GM18867 (cell line): ENCODE data around the gene WDR77.
A peak's percentile ranks its signal among the peaks of the same experiment; 100 is the strongest.

Experiments
- ATAC-seq: cut with Tn5 transposase; IDR thresholded peaks from one replicate; pipeline ENCODE4 v1.9.1; 2021; ENCODE audit warnings: mild to moderate bottlenecking, moderate library complexity; ENCODE audit not compliant: unreplicated experiment

Gene WDR77

DNA sequence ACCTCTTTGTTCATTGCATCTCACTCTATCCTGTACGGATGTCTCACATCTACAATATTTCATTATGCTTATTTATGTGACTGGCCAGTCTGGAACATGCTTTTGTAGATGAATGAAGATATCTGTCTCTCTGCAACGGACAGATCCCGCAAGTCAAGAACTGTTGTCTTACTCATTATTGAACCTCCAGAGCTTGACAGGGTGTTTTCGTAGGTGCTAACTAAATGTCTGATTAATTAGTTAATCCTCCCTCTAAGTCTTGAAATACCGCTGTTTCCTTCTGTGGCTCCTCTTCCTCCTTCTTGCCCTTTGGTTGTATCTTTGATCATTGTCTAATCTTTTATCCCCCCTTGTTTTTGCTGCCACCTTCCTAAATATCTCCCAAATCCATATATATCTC lies 21.5 kb upstream of the WDR77 start:
- ATAC-seq = no peak

DNA sequence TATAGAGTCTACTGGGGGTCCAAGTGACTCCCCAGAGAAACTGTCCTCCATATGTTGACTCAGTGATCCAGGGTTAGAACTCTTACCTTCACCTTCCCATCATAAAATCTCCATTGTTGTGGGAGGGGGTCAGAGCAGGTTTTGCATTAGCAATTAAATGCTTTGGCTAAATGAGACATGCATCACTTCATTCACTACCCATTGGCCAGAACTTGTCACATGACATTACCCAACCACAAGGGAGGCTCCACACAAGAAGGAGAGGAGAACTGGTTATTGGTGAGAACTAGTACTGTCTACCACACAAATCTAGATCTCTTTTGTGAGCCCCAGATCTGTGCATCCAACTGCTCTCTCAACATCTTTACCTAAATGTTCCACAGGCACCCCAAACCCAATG lies 20.5 kb upstream of the WDR77 start:
- ATAC-seq = no peak

DNA sequence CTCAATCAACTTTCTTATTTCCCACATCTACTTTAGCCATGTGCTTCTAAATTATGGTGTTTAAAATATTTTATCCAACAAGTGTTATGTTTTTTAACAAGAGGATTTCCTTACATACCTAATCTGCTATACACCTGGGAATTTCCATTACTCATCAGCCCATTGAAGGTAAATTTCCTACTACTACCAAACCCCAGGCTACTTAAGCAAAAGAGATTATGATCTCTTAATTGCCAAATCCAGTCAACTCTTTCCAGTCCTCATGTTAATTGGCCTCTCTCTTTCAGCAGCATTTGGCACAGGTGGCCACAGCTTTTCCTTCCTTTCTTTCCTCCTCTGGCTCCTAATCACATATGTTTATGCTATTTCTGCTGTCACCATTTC lies 19.7 kb upstream of the WDR77 start:
- ATAC-seq = no peak

DNA sequence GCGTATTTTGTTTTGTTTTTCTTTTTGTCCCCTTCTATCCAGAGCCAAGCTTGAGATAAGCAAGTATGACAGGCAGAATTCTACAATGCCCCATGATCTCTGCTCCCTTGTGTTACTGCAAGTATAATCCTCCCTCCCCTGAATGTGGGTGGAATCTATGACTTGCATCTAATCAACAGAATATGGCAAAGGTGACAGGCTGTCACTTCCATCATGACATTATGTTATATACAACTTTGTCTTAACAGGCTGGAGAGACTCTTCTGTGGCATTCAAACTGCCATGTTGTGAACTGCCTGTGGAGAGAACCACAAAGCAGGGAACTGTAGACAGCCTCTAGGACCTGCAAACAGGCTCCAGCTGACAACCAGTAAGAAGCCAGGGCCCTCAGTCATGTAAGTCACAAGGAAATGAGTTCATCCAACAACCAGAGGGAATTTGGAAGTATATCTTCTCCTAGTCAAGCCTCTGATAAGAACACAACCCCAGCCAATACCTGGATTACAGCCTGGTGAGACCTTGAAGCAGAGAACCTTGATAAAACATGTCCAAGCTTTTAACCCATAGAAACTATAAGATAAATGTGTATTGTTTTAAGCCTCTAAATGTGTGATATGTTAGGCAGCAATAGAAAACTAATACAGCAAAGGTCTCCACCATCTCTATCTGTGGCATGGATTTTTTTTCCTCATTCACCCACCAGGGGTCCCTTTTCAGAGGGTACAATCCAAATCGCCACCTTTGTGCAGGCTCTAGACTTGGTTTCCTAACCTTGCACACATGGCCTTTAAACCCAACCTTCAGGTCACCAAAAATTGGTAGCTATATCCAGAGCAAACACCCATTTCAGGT lies 19.0 kb upstream of the WDR77 start:
- no peak for ATAC-seq

DNA sequence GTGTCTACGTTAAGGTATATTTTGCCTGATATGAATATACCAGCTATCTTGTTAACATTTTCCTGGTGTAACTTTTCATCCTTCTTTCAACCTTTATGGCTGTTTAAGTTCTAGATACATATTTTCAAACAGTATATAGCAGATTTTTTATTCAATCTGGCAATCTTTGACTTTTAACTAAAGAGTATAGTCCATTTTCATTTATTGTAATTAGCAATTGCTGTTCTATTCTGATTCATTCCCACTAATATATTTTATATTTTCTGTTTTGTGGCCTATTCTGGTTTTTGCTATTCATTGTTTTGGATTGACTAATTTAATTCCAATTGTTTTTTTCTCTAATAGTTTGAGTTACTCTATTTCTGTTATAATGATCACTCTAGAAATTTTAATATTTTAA lies 17.4 kb upstream of the WDR77 start:
- ATAC-seq = no peak

GRCh38 chr1:111465754-111466153 lies 16.7 kb upstream of the WDR77 start:
- no peak for ATAC-seq

- no peak for ATAC-seq
Measured at GRCh38 chr1:111463029-111463683, 14.1 kb upstream of the WDR77 start.

- ATAC-seq = no peak
Measured at GRCh38 chr1:111462370-111463028, 13.4 kb upstream of the WDR77 start.

DNA sequence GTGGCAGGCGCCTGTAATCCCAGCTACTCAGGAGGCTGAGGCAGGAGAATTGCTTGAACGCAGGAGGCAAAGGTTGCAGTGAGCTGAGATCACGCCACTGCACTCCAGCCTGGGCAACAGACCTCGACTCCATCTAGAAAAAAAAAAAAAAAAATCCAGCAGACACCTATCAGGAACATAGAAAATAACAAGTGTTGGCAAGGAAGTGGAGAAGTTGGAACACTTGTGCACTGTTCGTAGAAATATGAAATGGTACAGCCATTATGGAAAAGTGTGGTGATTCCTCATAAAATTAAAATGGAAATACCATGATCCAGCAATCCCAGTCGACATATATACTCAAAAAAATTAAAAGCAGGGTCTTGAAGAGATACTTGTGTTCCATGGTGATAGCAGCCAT lies 12.7 kb upstream of the WDR77 start:
- no peak for ATAC-seq

GRCh38 chr1:111455642-111456031 lies 6.6 kb upstream of the WDR77 start:
- no peak for ATAC-seq

DNA sequence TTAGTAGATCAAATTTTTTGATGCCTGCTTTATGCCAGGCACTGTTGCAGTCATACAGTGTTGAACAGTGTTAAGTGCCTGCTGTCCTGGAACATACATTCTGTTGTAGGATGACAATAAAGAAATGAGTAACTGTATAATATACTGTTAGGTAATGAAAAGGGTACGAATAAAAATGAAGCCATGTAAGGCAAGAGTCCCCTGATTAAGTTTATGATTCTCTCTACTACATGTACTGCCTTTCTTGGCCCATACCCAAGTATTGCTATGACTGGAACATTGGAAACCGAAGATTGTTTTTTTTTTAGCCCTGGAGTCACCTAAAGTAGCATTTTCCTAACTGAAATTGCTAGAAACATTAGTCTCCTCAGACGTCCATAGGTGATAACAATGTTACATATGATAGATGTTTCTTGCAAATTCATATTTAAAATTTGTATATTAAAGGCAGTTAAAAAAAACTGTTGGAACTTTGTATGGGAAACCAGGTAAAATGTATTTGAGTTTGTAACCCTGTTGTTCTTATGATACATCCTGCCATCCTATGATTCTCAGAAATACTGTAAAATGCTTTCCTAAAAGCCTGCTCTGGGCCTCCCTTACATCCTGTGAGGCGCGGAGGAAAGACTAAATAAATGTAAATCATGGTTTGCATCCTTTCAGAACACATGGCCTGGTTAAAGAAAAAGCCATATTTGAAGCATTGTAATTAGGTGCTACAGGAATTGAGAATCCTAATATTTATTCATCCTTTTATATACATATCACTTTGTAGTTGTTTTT lies 6.0 kb upstream of the WDR77 start:
- ATAC-seq = no peak

- no peak for ATAC-seq
Measured at GRCh38 chr1:111453706-111454105, 4.7 kb upstream of the WDR77 start.

DNA sequence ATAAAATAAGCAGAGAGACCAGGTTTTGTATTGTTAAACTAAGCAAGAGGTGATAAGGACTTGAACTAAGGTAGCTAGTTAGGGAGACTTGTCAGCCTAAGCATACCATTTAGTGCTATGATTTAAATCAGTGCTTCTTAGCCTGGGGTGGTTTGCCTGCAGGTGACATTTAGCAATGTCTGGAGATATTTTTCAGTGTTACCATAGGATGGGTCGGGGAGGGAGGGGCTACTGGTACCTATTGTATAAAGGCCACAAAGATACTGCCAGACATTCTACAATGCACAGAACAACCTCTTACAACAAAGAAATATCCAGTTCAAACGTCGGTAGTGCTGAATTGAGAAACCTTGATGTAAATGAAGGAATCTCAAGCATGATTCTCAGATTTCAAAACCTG lies 3.5 kb upstream of the WDR77 start:
- no peak for ATAC-seq

- ATAC-seq = no peak
Measured at GRCh38 chr1:111450185-111450584, 1.1 kb upstream of the WDR77 start.

DNA sequence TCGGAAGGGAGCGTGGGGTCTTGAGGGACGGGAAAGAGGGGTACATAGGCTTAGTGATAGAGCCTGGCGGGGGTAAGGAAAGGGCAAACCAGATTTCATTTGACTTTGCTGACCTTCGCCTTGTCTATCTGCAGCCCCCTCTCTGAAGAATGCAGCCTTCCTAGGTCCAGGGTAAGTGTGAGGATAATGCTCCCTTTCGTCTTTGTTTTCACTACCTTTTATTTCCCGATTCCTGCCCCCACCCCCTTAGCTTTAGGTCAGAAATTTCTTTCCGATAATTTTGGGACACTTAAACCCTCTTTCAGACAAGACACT lies 604 bp upstream of the WDR77 start:
- ATAC-seq = no peak

DNA sequence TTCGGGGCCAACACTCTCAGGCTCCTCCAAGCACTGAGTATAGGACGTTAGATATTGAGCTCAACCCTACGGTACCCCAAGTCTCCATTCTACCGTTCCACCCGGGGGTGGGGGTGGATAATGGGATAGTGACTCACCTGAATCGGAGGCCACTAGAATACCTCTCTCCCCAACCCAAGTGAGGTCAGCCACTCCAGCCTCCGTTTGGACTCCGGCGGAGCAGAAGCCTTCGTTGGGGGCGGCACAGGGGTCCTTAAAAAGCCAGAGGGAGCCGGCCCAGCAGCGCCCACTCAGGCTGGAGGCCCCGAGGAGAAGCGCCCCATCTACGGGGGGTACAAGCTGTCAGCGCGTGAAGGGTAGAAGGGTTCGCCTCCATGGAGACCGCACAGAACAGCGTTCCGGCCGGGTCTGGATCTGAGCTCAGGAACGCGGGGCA lies 556 bp downstream of the WDR77 start:
- peak; percentile 26 for ATAC-seq

GRCh38 chr1:111446967-111447892 lies 1.8 kb downstream of the WDR77 start:
- ATAC-seq = no peak

- ATAC-seq = no peak
Measured at GRCh38 chr1:111446546-111446945, 2.5 kb downstream of the WDR77 start.

DNA sequence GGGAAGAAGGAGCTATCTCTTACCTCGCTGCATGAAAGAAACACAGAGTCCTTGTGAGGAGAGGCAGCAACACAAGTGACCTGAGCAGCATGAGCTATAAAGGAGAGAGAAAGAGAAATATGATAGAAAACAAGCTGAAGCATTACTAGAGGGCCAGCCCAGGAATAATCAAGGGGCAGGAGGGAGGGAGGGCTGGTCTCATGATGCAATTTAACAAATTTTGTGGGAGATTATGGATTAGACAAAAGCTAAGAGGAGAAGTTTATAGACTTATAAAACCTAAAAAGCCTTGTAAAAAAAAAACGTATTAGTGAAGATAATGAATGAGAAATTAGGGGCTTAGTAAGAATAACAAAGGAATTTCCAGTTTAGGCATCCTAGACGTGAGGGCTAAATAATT lies 5.0 kb downstream of the WDR77 start:
- no peak for ATAC-seq

DNA sequence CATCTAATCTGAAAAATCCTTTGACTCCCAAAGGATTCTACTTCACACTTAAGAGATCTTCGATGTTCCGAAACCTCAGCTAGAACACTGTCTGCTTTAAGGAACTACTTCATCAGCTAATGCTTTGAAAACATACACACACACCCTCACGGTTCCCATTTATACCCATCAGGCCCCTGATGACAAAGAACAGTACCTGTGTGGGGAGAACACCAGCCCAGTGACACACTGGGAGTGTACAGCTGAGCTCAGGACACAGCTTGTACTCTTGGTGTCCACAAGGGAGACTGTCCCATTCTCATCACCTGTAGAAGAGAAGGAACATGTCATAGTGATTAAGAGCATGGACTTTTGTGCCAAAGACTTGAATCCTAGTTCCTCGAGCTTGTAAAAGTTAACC lies 6.6 kb downstream of the WDR77 start:
- ATAC-seq = no peak
